HG03280 (cell line): ENCODE results near the gene HOXC12.

Source experiments
- ATAC-seq: cut with Tn5 transposase; IDR thresholded peaks from one replicate; pipeline ENCODE4 v1.9.1; 2021; ENCODE audit warnings: mild to moderate bottlenecking, moderate library complexity; ENCODE audit not compliant: unreplicated experiment

The HOXC12 gene

GRCh38 chr12:53955776-53956250 is 1.1 kb downstream of the HOXC12 start:
- ATAC-seq: no peak

- ATAC-seq: no peak
These were observed 1.7 kb downstream of the HOXC12 start for GRCh38 chr12:53956251-53956887.

GRCh38 chr12:53956914-53957536 is 2.3 kb downstream of the HOXC12 start:
- no peak for ATAC-seq

GRCh38 chr12:53958128-53958527 is 3.4 kb downstream of the HOXC12 start:
- no peak for ATAC-seq

- no peak for ATAC-seq
These were observed 4.6 kb downstream of the HOXC12 start for GRCh38 chr12:53959314-53959713.

- ATAC-seq: no peak
These were observed 5.7 kb downstream of the HOXC12 start for GRCh38 chr12:53960187-53961024.

- ATAC-seq: no peak
These were observed 6.5 kb downstream of the HOXC12 start for GRCh38 chr12:53961025-53961761.

- ATAC-seq: no peak
These were observed 8.3 kb downstream of the HOXC12 start for GRCh38 chr12:53963005-53963404.

- ATAC-seq: no peak
These were observed 9.0 kb downstream of the HOXC12 start for GRCh38 chr12:53963434-53964314.

- no peak for ATAC-seq
These were observed 9.6 kb downstream of the HOXC12 start for GRCh38 chr12:53964315-53964713.

- no peak for ATAC-seq
These were observed 10.8 kb downstream of the HOXC12 start for GRCh38 chr12:53965281-53966084.

- no peak for ATAC-seq
These were observed 11.3 kb downstream of the HOXC12 start for GRCh38 chr12:53966085-53966384.

- ATAC-seq: no peak
These were observed 11.9 kb downstream of the HOXC12 start for GRCh38 chr12:53966385-53967133.

GRCh38 chr12:53967421-53967925 is 12.8 kb downstream of the HOXC12 start:
- ATAC-seq: no peak

GRCh38 chr12:53968214-53969127 is 13.8 kb downstream of the HOXC12 start:
- ATAC-seq: no peak

- no peak for ATAC-seq
These were observed 15.0 kb downstream of the HOXC12 start for GRCh38 chr12:53969588-53970259.

GRCh38 chr12:53970451-53970850 is 15.7 kb downstream of the HOXC12 start:
- ATAC-seq: no peak
